NT2/D1 (cell line): ENCODE measurements around the gene IGLON5.

ENCODE experiments used
- SUZ12 ChIP-seq: IDR thresholded peaks from 2 replicates; pipeline ENCODE4 v1.6.1; 2011; ENCODE audit not compliant: insufficient read length, insufficient read depth; ENCODE audit errors: extremely low read depth
- YY1 ChIP-seq: IDR thresholded peaks from 2 replicates; pipeline ENCODE4 v1.6.1; 2011; ENCODE audit not compliant: insufficient read length, insufficient read depth
- ZNF274 ChIP-seq: IDR thresholded peaks from 2 replicates; pipeline ENCODE4 v1.6.1; 2011; ENCODE audit warnings: mild to moderate bottlenecking, low read depth, low read length

- TF ChIP-seq ZNF274, result no peak
- TF ChIP-seq YY1, result no peak
- no peak for TF ChIP-seq SUZ12
These were observed 29.1 kb upstream of the IGLON5 start for GRCh38 chr19:51282335-51282734.
